ENCODE results near the gene APOL1.

DNA sequence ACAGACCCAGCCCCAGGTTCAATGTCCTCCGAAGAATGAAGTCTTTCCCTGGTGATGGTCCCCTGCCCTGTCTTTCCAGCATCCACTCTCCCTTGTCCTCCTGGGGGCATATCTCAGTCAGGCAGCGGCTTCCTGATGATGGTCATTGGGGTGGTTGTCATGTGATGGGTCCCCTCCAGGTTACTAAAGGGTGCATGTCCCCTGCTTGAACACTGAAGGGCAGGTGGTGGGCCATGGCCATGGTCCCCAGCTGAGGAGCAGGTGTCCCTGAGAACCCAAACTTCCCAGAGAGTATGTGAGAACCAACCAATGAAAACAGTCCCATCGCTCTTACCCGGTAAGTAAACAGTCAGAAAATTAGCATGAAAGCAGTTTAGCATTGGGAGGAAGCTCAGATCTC, 14.1 kb downstream of the APOL1 start:
- TF ChIP-seq PPARA (CRISPR knock-in tag; IDR thresholded peaks at IDR 0.05; ENCODE audit: borderline replicate concordance): no peak
- no peak for TF ChIP-seq RARB (CRISPR knock-in tag; IDR thresholded peaks at IDR 0.05)
- TF ChIP-seq ZFP30 (CRISPR knock-in tag; IDR thresholded peaks at IDR 0.05): no peak

Data from SK-N-SH treated with all-trans-retinoic acid at 6 μM for 48 hours (cell line).